GM13976 (cell line): ENCODE results near the gene PCBP3.
A peak's percentile ranks its signal among the peaks of the same experiment; 100 is the strongest.

Experiments used
- DNase-seq: peaks from one replicate; pipeline ENCODE4 v3.0.0; 2012; ENCODE audit warnings: low spot score
- in situ Hi-C: fragments of 300-500 bp; cut with MboI; formaldehyde crosslinking; loops from one replicate; pipeline ENCODE4 v1.12.0; 2022; ENCODE audit warnings: low sequenced_read_pairs, mixed read lengths, inconsistent platforms; ENCODE audit not compliant: unreplicated experiment
- TF ChIP-seq, protein P1 (sequence below): IDR thresholded peaks from 2 replicates; pipeline ENCODE4 v1.5.1; 2012; ENCODE audit warnings: borderline replicate concordance, mild to moderate bottlenecking; ENCODE audit not compliant: insufficient read depth; ENCODE audit errors: extremely low read depth, missing control alignments, control extremely low read depth

PCBP3 gene

DNA sequence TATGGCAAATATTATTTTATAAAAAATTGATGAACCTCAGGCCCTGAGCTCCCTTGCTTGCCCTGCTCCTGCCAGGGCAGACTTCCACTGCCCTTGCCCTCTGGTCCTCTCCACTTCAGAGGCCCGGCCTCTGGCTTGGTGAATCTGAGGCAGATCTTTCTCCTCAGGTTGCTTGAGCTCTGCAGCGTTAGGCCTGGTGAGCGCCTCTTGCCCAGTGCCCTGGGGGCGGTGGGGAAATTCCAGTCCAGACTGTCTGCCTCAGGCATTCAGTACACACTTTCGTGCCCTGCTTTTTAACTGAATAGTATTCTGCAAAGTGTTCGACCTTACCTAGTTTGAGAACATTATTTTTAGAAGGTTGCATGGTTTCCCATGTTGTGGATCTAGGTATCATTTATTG lies 98.2 kb downstream of the PCBP3 start:
- TF ChIP-seq, protein P1, sequence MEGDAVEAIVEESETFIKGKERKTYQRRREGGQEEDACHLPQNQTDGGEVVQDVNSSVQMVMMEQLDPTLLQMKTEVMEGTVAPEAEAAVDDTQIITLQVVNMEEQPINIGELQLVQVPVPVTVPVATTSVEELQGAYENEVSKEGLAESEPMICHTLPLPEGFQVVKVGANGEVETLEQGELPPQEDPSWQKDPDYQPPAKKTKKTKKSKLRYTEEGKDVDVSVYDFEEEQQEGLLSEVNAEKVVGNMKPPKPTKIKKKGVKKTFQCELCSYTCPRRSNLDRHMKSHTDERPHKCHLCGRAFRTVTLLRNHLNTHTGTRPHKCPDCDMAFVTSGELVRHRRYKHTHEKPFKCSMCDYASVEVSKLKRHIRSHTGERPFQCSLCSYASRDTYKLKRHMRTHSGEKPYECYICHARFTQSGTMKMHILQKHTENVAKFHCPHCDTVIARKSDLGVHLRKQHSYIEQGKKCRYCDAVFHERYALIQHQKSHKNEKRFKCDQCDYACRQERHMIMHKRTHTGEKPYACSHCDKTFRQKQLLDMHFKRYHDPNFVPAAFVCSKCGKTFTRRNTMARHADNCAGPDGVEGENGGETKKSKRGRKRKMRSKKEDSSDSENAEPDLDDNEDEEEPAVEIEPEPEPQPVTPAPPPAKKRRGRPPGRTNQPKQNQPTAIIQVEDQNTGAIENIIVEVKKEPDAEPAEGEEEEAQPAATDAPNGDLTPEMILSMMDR: no peak
- in situ Hi-C loops: no loop called here
- peak; percentile 28 for DNase-seq

DNA sequence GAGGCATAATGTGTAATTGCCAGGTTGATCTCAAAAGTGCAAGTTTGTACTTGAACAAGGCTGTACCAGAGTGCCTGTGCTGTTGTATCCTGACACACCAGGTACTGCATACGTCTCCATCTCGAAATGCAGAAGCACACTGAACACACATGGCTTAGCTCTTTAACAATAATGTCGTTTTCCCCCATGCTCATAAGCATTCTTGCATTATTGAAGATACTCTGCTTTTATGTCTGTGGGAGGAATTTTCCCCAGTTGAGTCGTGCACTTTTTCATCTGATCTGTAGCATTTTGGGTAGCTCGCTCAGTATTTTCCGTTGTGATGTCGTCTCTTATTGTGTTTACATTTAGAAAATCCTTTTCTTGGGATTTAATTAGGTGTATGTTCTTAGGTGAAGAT lies 98.7 kb downstream of the PCBP3 start:
- TF ChIP-seq, protein P1: no peak
- in situ Hi-C loops: no loop called here
- no peak for DNase-seq

DNA sequence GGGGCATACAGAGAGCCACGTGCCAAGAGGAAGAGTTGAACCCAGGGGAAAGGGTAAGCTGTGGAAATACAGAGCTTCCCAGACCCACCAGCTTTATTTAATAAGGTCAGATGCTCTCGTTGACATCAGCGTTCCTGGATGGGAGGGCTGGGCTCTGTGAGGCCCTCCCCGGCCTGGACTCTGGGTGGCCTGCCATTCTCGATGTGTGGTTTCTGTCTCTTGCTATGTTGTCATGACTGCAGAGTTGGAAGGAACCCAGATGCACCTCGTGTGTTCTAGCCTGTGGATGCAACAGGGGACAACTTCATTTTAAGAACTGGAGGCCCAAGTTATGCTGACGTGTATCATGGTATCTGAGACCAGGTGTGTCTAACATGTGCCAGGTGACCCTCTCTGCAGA lies 101.7 kb downstream of the PCBP3 start:
- TF ChIP-seq, protein P1: no peak

DNA sequence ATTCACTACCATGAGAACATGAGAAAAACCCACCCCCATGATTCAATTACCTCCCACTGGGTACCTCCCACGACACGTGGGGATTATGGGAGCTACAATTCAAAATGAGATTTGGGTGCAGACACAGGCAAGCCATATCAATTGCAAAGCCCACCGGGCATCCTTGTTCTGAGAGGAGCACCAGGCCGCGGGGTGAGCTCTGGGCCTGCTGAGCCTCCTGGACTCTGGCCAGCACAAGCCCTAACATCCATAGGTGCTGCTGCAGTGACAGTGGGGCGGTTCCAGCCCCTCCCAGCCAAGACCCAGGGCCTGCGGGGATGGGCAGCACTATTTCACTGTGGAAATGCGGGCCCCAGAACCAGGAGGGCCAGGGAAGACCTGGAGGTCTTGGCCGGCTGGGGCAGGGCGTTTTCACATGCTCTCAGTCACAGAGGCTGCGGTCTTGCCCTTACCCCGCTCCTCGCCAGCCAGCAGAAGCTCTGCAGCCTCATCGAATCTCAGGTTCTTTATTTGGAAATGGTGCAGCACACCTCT lies 103.8 kb downstream of the PCBP3 start:
- DNase-seq: no peak
- TF ChIP-seq, protein P1: no peak
- in situ Hi-C loops: no loop called here

More for the DNA sequence above, 101.7 kb downstream of the PCBP3 start:
- no peak for DNase-seq
- in situ Hi-C loops: no loop called here

DNA sequence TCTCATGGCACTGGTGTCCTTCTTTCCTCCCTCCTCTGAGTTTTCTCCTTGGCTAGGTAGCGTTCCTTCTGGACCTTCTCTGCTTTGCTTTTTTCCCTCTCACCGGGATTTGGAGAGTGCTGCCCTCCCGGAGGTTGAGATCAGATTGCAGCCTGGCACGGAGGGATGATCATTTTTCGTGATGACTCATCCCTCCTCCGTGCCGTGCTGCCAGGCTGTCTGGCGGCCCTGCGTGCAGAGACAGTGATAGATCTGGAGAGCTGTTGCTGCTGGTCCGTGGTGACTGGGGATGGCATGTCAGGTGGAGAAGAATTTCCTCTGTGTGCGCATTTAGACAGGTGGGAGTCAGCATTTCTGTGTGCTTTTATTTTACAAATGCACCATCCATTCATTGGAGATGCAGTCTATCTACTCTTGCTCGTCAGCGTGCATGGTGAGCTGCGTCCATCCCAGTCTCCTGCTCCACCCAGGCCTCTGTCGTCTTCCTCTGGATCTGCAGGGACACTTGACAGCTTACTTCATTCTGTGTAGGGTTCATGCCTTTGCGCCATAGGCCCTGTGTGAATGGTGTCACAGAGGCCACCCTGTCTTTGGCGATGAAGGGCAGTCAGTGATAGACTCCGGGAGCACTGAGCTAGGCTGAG lies 104.4 kb downstream of the PCBP3 start:
- no peak for DNase-seq
- TF ChIP-seq, protein P1: no peak
- in situ Hi-C loops: no loop called here

DNA sequence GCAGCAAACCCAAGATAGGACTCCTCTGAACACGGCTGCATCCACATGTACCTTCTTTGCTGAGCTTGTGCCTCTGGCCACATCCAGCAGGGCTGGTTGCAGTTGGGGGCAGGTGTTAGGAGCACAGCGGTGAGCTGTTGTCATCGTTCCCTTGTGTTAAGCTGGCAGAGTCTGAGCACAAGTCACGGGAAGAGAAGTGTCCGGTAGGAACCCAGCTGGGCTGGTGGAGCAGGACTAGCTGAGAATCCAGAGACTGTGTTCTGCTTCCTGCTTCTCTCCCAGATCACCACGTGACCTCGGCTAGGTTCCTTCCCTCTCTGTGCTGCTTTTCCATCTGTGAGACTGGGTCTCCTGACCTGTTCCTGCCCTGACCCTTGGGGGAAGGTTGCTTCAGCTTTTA lies 105.1 kb downstream of the PCBP3 start:
- no peak for DNase-seq
- TF ChIP-seq, protein P1: no peak
- in situ Hi-C loops: no loop called here
